T1000 (cell line): ENCODE measurements around the gene MAML2.

Experiments used
- DNase-seq: peaks from one replicate; lab custom pipeline; 2025; ENCODE audit warnings: mixed read lengths; lab: John Stamatoyannopoulos, UW

MAML2 gene

GRCh38 chr11:96067160-96067559 lies 275.8 kb downstream of the MAML2 start:
- no peak for DNase-seq

GRCh38 chr11:96065379-96065778 lies 277.6 kb downstream of the MAML2 start:
- DNase-seq = no peak

DNA sequence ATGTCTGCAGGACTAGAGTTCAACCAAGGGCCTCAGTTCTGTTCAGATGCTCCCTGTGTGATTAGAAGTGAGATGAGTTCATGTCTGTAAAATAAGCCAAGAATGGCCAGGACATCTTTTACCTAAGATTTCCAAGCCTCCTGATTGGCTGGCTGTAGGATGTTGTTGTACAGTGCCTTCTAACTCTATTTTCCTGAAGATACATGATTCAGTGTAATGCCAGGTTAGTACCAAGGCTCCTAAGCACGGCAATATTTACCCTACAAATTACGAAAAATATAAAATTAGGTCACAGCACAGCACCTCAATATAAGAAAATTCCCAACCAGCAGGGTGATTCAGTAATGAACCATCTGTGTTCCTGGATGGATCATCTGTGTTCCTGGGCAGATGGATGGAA lies 279.1 kb downstream of the MAML2 start:
- DNase-seq = no peak

- DNase-seq = no peak
Measured at GRCh38 chr11:96063053-96063452, 279.9 kb downstream of the MAML2 start.

GRCh38 chr11:96062134-96062533 lies 280.9 kb downstream of the MAML2 start:
- no peak for DNase-seq

DNA sequence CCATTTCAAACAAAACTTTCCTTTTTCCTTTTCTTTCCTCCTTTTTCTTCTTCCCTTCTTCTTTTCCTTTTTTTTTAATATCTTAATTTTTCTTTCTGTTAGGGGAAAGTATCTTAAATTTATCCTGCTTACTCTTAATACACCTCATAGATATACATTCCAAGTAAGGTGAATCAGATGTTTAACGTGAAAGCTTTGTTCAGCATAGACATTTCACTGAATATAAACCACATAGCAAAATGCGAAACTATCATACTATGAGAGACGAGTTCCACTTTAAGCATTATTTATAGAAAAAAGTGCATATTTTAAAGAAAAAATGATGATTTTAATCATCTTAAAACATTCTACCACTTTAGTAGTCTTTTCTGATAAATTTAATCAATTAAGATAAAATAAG lies 281.3 kb downstream of the MAML2 start:
- no peak for DNase-seq

DNA sequence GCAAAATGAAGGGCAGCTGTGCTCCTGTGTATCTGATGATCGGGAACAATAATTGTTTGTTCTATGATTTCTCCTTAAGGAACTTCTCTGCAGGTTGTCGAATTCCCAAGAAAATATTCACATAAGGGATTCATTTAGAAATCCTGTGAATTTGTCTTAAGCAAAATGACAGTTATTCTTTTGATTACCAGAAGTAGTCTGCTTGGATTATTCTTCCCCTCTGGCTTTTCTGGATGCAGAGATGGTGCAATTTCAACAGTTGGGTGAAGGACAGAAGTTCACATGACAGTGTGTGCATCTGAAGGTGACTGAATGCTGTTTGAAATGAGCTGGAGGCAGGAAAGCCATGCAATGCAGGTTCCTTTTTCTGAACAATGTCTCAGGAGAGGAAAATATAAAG lies 281.9 kb downstream of the MAML2 start:
- no peak for DNase-seq

DNA sequence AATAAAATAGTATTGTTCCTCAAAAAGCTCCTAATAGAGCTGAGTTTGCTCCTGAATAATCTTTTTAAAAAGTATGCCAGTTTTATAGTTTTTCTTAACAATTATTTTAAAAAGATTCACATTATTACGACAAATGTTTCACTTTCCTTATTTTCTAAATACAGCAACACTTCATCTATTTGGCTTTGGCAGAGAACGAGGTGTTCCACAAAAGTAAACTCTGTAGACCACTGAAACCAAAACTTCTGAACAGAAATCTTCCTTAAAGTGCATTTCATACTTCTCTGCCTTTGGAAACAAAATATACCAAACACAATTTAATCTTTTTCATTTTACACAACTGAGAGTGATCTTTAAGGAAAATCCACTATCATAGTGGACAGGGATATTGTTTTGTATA lies 285.5 kb downstream of the MAML2 start:
- no peak for DNase-seq

GRCh38 chr11:96056576-96056975 lies 286.4 kb downstream of the MAML2 start:
- no peak for DNase-seq

DNA sequence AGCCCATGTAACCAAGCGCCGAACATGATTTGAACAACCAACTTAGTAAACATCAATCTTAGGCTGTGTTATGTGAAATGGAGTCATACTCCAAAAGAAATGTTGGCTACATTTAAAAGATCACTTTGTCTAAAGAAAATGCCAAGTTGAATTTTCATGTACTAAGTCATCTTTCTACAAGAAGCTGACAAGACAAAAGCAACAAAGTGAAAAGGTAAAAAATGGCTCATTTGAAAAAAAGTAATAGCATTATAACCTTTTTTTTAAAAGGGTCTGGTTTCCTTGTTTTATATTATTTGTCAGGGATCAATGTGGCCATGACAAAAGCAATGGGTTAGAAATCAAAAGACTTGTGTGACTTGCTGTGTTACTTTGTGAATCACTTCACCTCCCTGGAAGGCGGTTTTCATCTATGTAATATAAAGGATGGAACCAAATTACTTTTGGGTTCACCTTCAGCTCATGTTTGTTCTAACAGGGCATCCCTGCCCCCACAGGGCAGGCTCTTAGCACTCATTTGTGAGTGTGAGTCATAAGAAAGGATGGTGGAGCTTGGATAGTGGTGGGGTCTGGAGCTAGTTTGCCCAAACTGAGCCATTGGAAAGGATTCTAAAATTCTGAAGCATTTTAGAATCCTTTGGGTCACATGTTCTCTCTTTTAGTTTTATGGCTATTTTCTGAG lies 287.1 kb downstream of the MAML2 start:
- DNase-seq = no peak

DNA sequence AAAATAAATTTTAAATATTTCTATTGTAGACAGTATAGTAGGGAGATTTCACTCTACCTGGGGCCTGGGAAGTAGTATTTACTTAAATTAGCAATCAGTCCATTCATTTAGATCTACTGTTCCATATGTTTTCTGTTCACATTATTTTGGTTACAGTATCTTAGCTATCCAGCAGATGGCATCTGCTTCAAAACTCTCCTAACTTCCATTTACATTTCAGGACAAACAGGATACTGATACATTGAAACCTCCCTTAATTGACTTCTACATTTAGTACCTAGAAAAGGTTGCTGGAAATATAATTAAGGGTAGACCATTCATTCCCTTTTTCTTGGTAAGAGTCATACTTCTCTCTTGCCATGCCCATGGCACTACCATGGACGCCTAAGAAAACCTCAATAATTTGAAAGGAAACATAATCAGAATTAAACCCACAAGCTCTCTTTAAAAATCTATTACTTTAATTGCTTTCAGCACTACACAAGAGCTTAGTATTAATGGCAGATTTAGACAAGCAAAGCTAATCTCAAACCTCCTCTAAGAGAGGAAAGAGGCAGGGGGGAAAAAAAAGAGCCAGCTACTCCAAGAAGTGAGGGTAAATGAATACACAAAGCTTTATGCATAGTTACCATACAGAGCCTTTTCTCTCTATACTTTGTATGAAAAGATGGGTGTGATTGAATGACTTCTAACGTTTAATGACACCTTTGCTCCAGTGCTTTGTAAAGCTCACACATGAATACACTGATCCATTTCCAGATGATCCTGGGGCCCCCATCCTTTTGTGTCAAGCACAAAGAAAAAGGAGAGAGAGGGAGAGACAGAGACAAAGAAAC lies 287.9 kb downstream of the MAML2 start:
- DNase-seq = no peak

DNA sequence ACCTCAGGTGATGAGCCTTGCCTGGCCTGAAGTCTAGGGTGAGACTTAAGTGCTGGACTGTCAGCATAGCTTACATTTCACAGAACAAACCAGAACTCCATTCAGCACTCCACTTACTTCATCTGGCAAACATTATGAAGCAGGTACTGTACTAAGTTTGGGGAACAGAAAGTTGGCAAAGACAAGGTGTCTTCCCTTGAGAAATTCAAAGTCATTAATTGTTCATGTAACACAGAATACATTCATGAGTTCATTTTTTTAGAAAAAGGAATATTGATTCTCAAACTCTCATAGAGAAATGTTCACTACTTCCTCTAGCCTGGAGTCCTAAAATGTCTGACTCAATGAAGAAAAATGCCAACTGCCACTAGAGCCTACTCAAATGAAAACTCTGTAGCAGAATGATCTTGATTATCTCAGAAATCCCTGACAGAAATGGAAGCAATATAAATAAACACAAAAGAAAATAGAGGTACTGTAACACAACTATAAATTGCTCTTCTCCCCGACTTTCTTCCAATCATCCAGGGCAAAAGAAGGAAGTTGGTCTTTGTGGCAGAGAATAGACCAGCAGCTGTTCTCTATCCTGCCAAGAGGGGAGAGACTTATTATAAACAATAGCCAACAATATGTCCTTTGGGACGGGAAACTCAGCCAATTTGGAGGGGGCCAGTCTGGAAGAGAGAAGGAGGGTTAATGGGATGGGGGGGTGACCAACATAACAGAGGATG lies 289.9 kb downstream of the MAML2 start:
- DNase-seq = no peak

DNA sequence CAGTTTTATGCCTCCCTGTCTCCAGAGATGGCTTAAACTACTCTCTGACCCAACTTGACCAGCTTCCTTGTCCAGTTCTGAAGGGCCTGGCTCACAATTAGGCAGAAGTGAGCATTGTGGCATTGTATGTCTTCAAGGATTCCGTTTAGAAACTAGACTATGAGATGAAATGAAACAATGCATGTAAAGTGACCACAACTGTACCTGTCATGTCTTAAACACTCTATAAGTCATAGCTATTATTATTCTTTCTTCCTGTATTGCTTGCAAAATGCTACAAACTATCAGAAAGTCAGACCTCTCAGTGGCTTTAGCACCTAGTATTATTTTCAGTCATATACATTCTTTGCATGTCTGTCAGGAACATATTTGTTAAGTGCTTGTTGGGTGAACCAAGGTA lies 291.2 kb downstream of the MAML2 start:
- no peak for DNase-seq

- no peak for DNase-seq
Measured at GRCh38 chr11:96050435-96051182, 292.4 kb downstream of the MAML2 start.

DNA sequence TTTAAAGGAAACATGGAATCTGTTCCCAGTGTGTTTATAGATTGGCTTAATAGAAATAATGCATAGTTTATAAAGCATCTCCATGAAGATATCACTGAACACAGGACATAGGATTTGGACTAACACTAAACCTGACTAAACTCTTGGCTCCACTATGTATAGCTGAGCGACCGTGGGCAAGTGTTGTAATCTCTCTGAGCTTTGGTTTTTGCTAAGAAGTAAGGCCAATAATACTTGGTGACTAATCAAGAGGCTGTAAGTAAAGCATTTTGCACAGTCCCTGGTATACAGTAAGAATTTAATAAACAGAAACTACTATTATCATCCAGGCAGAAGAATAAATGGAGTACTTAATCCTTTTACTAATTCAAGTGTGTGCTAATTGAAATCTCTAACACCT lies 293.6 kb downstream of the MAML2 start:
- DNase-seq = no peak

GRCh38 chr11:96045622-96046456 lies 297.2 kb downstream of the MAML2 start:
- DNase-seq = no peak

DNA sequence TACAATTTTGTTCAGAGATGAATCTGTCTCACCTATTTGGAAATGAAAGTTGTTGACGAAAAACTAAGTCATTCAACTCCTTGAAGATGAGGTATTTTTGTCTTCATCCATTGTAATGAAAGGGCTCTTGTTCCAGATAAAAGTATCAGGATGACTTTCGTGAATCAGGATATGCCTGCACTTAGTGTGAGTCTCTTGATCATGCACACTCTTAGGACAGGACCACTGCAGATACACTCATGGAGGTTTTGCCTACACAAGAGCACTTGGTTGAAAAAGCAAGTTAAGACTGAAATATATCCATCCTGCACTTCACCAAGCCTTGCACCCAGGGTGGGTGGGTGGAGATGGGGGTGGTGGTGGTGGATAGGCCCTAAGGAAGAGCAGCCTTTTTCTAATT lies 298.2 kb downstream of the MAML2 start:
- DNase-seq = no peak

GRCh38 chr11:96044311-96044710 lies 298.7 kb downstream of the MAML2 start:
- no peak for DNase-seq

GRCh38 chr11:96043291-96043690 lies 299.7 kb downstream of the MAML2 start:
- no peak for DNase-seq

- no peak for DNase-seq
Measured at GRCh38 chr11:96038046-96038445, 304.9 kb downstream of the MAML2 start.

DNA sequence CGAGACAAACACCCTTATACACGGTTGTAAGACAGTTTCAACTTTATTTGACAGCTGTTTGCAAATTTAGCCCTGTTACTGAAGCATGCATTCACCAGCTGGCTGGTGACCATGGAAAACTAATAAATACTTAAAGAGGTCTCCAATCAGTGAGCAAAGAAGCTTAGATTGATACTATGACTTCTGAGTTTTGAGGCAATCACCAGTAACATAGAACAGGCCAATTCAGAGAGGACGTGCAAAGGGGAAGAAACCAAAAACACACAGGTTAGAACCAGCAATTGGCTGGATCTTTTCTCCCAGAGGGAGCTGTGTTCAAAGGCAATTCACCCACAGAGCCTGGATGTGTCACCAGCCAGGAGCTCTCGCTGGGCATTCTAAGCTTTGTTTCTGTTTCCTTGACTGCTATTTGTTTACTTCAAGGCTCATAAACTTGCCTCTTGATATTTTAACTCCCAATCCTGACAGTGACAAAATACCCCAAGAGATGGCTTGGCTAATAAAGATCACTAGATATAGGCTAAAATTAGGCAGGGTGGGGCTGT lies 305.5 kb downstream of the MAML2 start:
- DNase-seq = no peak
